Erythroblast (primary cell): Measurements from ENCODE around the gene TTC6.

Experiments
- GATA1 ChIP-seq: IDR thresholded peaks from 2 replicates; pipeline ENCODE4 v1.6.1; 2011; ENCODE audit warnings: low read depth, mild to moderate bottlenecking, control low read depth, low read length, moderate library complexity
- POLR2A ChIP-seq: IDR thresholded peaks from 2 replicates; pipeline ENCODE4 v1.6.1; 2011; ENCODE audit warnings: mild to moderate bottlenecking, low read length

DNA sequence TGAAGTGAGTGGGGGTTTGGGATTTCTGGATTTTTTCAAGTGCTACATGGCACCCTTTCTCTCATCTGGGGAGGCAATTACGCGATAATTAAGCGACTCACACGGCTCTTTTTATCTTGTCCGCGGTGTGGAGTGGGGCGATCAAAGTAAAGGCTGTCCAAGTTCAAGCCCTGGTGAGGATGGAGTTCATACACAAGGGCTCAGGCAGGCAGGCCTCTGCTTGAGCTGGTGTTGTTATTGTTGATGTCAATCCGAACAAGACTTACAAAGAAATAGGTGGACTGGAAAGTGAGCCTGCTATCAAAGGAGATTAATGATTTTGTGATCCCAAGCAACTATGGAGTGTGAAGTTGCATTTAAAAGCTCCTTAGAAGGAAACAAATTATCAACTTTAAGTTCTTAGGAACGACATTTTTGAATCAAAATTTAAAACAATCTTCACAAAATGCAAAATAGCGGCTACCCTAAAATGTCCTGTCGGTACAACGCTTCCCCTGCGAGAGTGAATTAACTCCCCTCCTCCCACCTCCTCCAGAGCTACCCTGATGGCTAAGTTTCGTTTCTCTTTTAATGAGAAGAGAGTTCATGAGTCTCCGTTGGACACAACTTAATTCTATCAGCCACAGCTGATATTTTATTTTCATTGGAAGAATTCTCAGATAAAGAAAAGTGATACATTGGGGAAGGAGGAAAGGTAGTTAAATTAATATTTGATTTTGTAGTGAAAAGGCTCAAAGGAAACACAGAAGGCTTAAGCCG lies 6.3 kb upstream of the TTC6 start:
- TF ChIP-seq POLR2A (no peak), GATA1 (no peak)
